ENCODE data around the gene IQSEC1.

GRCh38 chr3:12991861-12992281 lies 81.4 kb downstream of the IQSEC1 start:
- TF ChIP-seq CTCF (IDR thresholded peaks at IDR 0.05; ENCODE audit: control extremely low read depth in 1 of 3, insufficient read depth in 1 of 3, low read depth in 1 of 3, low read length in 3 of 3): no peak
- no peak for TF ChIP-seq CHD2 (IDR thresholded peaks at IDR 0.05; ENCODE audit: low read length)
- TF ChIP-seq EZH2 (IDR thresholded peaks at IDR 0.05; ENCODE audit: low read depth, low read length, severe bottlenecking): no peak
- no peak for TF ChIP-seq GTF2F1 (IDR thresholded peaks at IDR 0.05; ENCODE audit: borderline replicate concordance, low read depth, low read length)
- no peak for TF ChIP-seq ATF3 (IDR thresholded peaks at IDR 0.05; ENCODE audit: insufficient read depth, low read depth, low read length)
- TF ChIP-seq CREB1 (IDR thresholded peaks at IDR 0.05): no peak
- TF ChIP-seq POLR2A (IDR thresholded peaks at IDR 0.05; ENCODE audit: control extremely low read depth in 1 of 2, low read depth in 2 of 2, low read length in 2 of 2): no peak
- TF ChIP-seq BACH1 (IDR thresholded peaks at IDR 0.05; ENCODE audit: low read length): no peak
- TF ChIP-seq EP300 (IDR thresholded peaks at IDR 0.05; ENCODE audit: borderline replicate concordance in 1 of 2, low read depth in 2 of 2, low read length in 2 of 2): no peak
- TF ChIP-seq PHF8 (conservative IDR thresholded peaks at IDR 0.05; ENCODE audit: low read depth, low read length): no peak
- no peak for TF ChIP-seq TAF1 (IDR thresholded peaks at IDR 0.05; ENCODE audit: low read depth, low read length)
- no peak for TF ChIP-seq SUZ12 (IDR thresholded peaks at IDR 0.05; ENCODE audit: low read length)
- no peak for TF ChIP-seq SIRT6 (IDR thresholded peaks at IDR 0.05; ENCODE audit: low read length)
